Stimulated activated CD4-positive, alpha-beta T cell treated with anti-CD3 and anti-CD28 coated beads, TNF-alpha, amount 100 ng/mL, for 48 hours (primary cell): Measurements from ENCODE around the gene PRPH.
A peak's percentile ranks its signal among the peaks of the same experiment; 100 is the strongest.
"Not testable (repeated sequence)": the region's sequence is repeated elsewhere in the genome, so short reads cannot be mapped to it uniquely, and the experiment has no call there.

ENCODE experiments used
- DNase-seq, 3 donors: peaks; one replicate each; pipeline ENCODE4 v3.0.0-alpha.2; 2020; ENCODE audit warnings: low read depth in 3 of 3

Gene PRPH

DNA sequence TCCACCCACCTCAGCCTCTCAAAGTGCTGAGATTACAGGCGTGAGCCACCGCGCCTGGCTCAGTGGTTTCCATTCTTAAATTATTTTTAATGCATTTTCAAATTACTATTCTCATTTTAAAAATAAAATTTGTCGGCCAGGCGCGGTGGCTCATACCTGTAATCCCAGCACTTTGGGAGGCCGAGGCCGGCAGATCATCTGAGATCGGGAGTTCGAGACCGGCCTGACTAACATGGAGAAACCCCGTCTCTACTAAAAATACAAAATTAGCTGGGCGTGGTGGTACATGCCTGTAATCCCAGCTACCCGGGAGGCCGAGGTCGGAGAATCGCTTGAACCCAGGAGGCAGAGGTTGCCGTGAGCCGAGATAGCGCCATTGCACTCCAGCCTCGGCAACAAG lies 38.8 kb downstream of the PRPH start:
- DNase-seq: not testable (repeated sequence)

DNA sequence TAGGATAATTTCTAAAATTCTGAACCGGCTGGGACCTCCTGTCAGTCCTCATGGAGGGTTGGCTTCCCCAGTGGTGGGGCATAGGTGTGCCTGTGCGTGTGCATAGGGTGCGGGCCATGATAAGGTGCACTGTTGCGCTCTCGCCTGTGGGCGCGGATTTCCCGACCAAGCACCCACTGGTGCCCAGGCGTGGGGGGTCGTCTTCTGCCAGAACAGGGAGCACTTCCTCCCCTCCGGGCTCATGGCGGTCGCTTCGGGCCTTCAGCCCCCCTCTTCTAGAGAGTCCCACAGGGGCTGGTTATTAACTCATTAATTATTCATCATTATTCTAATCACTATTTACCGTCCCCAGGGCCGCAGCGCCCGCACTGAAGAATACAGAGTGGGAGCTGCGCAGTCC lies 39.3 kb downstream of the PRPH start:
- DNase-seq: no peak

DNA sequence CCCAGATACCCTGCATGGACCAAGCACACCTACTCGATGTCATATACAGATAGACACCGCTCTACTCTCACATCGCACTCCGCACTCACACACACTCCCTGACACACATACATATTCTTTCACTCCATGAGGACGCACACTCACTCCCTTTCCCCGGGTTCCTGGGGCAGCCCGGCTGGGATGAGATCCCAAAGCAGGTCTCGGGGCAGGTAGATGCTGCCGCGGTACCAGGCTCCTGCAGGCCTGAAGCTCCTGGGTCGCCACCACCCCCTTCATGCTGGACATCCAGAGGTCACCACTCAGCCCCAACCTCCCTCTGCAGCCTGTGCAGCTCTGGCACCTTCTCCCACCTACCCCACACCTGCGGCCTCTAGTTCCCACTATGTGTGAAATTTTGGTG lies 39.7 kb downstream of the PRPH start:
- no peak for DNase-seq

DNA sequence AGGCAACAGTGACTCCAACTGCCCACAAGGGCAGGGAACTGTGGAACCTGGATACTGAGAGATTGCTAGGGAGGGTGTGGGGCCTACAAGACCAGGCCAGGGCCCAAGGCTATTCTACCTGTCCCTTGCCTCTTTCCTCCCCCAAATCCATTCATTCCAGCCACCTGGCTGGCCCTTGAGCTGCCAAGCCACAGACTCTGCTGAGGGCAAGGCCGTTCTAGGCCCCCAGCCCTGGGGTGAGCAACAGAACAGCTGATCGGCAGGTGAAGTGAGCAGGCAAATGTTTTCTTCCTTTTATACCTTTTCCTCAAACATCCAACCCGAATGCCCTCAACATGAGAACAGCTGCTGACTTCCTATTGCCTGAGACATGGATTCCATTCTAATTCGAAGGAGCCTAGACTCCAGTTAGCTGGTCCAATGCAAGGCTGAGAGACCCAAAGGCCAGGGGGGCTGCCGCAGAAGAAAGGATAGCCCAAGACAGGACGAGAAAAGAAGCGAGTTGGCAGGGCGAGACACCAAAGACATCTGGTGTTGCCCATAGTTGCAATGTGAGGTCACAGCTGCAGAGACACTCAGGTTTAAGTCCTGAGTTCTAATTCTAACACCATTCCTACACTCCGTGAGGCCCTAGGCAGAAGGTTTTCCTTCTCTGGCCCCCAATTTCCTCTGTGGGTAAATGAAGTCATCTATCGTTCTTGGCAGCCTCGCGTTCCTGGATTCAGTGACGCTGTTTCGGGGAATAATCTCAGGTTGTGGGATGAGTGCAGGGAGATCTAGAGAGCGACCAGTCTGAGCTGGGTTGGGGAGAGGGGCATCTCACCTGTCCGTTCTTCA lies 40.4 kb downstream of the PRPH start:
- no peak for DNase-seq

DNA sequence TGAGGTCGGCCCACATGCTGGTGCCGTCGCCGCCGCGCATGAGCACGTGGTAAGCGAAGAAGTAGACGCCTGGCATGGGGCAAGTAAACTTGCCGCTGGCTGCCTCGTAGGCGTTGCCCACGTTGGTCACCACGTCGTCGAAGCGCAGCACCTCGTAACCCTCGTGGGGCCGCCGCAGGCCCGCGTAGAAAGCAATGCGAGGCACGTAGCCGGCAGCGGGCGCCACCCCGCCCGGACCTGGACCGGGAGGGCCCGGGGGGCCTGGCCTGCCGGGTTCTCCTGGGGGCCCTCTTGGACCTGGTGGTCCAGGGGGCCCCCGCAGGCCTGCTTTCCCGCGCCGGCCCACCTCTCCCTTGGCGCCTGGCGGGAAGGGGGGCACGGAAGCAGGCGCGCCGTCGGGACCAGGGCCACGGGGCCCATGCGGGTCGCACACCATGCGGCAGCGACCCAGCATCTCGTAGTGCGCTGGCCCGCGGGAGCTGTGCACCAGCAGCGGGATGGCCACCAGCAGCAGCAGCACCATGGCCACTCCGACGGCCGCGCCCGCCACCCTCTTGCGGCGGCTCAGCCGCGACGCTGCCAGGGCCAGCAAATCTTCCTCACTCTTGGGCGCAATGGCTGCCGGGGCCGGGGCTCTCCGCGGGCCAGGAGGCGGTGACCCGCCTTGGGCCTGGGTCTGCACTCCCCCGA lies 41.2 kb downstream of the PRPH start:
- DNase-seq: no peak

DNA sequence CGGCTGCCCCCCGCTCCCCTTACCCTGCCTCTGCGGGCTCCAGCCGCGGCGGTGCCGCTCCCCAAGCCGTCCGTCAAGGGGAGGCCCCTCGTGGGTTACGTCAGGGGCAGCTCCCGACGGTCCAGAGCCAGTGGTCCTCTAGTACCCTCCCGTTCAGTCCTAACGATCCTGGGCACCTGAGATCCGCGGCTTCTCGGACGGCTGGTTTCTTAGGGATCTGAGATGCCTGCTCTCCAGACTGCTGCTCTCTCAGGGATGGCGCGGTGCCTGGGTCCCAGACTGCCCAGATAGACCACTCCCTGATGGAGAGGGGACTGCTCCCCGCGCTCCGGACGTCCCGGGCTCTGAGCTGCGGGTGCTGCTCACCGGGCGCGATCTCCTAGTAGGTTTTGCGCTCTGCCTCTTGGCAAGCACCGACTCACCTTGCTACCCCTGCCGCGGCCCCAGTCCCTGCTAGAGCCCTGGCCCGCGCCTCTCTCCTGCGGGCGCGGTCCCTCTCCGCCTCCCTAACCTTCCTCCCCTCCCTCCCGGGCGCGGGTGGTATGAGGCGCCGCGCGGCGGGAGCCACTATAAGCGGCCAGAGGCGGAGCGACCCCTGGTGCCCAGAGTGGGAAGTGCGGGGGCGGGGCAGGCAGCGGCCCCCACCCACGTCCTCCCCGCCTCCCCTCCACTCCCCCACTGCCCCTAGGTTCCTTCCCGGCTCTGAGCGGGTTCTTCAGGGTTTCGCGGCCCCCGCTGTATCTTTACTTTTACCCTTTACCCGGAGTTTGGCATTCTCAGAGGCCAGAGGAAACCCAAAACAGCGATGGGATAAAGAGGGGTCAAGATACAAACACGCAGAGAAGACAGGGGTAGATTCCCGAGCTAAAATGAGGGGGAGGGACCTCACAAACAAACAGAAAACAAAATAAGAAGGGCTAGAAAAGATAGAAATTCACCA lies 42.0 kb downstream of the PRPH start, which contains the start of gene C1QL4:
Gene C1QL4 (minus strand): TSS at position 544 of the 940 bp plus-strand sequence. CDS start 711 bp downstream, outside the sequence.
- DNase-seq: peak; percentile 69 to 84 (median 82)

DNA sequence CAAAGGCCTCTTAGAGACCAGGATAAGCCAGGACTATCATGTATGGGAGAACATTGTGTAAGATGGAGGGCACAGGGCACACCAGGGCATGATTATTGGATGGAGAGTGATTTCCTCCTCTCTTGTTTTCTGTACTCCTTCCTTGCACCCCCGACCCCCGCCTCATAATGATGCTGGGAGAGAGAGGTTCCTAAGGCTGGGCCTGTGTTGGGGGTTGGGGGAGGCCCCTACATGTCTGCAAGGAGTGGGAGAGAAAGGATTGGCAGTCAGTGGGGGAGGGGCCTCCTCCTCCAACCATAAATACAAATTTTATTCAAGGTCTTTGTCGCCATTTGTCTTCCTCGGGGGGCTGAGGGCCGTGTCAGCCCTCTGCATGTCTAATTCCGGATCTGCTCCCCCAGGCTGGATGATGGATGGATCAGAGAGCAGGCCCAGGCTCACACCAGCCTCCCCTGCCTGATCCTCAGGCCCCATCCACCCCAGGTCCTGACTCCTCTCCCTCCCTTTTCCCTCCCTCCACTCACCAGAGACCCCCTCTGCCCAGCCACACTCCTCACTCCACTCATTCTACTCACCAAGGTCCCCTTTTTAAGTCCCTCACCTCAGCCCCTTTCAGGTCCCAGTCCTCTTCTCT lies 44.0 kb downstream of the PRPH start:
- no peak for DNase-seq

DNA sequence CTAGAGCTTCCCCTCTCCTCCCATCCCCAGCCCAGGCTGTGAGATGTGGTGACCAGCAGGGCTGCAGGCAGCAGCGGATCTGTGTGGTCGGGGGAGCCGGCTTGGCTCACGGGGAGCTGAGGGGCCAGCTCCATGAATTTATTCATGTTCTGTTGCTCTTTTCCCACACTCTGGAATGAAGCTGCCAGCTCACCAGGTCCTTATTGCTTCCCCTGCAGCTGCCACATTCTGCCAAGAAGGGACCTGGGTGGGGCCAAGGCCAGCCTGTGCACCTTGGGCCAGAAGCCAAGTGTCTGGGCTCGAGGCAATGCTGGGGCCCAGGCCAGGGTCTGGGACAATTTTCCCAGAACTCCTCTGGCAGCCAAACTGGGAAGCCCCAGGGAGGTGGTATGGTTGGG lies 44.5 kb downstream of the PRPH start:
- no peak for DNase-seq

DNA sequence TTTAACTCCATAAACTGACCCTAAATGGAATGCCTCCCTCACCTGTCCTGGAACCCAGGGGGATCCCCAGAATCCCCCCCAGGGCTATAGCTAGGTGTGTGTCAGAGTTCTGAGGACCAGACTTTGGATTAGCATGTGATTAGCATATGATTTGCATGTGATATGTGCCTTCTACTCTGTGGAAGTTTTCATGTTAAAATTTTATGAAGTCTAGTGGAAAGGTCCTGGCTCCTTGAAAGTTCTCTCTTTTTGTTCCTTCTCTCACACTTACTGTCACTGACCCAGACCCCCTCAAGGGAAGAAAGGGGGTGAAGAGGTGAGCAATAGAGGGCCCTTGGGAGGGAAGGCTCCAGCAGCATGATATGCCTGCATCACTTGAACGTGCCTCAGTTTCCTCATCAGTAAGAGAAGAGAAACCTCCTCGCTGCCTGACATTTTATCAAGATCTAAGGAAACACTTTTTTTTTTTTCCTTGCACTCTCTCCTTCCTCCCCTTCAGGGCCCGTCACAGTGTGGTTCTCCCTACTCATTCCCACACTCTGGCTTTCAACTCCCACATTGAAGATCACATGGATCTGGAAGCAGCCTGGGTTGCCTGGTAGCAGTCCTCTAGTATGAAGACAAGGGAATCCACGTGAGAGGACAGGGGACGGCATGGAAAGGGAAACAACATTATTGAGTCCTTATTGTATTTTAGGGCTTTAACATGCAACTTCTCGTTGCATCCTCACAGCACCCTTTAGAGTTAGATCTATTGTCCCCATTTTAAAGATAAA lies 45.3 kb downstream of the PRPH start:
- no peak for DNase-seq

DNA sequence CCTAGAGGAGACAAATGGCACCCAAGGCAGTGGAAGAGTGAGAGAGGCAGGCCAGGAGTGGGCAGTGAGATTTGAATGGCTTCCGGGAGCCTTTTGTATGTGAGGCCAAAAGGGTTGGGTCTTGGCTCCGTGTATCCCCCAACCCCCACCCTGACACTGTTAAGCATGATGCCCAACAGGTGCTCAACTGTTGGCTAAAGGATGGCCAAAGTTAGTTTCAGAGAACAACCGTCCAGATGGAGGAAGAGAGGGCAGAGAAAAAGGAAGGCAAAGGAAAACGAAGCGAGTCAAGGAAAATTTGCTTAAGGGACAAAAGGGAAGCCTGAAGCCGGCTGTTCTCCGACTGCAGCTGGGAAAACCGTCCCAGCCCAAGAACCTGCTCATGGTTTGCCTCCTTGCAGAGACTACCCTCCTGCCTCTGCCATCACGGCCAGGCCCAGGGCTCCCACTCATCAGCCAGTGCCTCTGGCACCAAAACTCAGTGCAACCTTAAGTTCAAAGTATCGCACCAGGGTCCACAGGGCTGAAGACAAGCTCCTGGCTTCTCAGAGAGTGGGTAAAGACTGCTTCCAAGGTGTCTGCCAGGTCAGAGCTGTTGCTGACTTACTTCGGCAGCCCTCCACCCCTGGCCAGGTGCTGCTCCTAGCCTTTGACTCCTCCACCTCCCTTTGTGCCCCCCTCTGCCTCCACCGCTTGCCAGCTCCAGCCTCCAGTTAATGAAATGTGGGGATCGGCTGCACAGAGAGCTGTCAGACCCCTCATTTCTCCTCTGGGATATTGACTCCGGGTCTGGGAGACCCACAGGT lies 46.2 kb downstream of the PRPH start:
- no peak for DNase-seq

DNA sequence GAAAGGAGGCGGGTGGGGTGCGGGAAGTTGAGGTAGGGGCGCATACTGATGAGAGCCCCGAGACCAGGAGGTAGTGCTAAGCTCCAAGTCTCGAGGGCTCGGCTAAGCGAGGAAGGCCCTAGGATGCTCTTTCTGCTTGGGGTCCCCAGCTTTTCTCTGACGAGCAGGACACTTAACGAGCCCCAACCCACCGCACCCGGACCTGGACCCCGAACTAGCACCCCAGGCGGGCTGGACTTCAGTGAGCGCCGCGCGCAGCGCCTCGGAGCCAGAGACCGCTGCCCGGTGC lies 46.8 kb downstream of the PRPH start:
- no peak for DNase-seq

DNA sequence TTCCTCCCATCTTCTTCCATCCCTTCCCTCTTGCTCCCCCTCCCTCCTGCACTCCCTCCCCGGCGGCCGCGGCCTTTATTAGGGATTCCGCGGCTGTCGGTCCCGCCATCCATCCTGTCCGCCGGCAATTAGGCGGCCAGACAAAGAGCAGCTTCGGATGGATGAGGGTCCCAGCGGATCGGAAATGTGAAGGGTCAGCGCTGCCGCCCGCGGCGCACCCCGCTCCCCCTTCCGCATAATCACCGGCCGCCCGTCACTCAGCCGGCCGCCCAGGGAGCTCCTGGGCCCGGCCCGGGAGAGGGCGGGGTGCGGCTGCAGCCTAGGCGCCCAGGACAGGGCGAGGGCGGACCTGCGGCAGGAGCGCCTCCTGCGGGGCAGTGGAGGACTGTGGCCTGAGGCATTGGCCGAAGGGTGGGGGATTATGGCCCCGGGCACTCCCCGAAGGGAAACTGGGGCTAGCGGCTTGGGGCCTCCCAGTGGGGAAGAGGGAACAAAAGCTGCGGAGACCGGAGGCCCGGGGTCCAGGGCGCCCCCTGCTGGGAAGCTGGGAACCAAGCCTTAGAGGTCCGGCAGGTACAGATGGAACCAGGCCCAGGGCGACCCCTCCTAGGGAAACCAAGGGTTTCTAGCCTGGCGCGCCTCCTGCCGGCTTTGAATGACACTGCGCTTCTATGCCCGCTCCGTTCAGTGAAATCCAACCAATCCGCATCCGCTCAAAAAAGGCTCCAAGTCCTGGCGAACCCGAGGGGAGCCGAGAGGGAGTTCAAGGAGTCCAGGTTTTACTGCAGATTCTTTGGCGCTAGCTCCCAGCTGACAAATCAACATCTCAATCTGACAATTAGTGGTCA lies 47.3 kb downstream of the PRPH start:
- DNase-seq: peak; percentile 76 to 78 (median 76)

DNA sequence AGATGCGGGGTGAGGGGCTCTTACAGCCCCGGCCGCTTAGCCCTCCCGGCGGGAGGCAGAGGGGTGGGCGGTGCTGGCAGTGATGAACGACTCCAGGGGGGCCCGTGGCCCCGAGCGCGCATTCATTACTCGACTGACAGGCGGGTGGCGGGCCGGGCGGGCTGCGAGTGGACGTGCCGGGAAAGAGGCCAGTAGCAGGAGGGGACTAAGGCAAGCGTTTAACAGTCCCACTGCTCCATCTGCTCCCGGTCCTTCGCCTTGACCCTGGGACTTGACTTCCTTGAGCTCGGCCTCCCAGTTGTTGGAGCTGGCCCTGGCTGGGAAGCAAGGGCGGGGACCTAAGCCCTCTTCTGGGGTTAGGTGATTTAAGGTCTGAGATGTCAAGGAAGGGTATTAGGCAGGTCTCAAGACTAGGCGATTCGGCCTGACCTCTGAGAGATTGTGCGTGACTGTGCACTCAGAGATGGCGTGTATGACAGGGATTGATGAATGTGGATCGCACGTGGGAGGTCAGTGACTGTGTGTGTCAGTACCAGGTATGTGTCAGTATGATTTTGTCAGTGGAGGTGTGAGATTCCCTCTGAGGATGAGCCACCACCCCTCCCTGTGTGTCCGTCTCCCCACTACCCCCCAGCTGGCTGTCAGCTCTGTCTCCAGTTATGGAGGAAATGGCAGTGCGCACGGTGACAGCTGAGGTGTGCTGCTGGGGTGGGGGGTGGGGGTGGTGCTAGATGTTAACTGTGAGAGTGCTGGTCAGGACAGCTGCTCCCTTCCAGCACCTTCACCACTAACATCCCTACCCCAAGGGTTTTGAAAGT lies 48.2 kb downstream of the PRPH start:
- DNase-seq: peak in 1 of 3 donors; percentile 45

DNA sequence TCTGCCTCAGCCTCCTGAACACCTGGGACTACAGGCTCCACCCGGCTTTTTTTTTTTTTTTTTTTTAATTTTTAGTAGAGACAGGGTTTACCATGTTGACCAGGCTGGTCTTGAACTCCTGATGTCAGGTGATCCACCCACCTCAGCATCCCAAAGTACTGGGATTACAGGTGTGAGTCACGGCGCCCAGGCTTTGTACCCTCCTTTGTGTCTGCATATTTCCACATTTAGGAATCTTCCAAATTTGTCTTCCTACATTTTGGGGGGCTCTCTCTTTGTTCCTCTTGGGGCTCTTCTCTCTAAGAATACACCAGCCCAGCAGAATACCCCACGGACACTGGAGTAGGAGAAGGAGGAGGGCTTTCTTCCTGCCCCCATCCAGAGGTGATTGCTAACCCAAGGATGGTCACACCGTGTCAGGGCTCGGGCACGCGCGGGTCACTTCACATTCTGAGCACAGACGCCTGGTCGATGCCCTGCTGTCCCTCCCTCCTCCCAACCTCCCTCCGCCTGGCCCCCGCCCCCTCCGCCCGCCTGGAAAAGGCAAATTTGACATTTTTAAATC lies 49.6 kb downstream of the PRPH start:
- no peak for DNase-seq

DNA sequence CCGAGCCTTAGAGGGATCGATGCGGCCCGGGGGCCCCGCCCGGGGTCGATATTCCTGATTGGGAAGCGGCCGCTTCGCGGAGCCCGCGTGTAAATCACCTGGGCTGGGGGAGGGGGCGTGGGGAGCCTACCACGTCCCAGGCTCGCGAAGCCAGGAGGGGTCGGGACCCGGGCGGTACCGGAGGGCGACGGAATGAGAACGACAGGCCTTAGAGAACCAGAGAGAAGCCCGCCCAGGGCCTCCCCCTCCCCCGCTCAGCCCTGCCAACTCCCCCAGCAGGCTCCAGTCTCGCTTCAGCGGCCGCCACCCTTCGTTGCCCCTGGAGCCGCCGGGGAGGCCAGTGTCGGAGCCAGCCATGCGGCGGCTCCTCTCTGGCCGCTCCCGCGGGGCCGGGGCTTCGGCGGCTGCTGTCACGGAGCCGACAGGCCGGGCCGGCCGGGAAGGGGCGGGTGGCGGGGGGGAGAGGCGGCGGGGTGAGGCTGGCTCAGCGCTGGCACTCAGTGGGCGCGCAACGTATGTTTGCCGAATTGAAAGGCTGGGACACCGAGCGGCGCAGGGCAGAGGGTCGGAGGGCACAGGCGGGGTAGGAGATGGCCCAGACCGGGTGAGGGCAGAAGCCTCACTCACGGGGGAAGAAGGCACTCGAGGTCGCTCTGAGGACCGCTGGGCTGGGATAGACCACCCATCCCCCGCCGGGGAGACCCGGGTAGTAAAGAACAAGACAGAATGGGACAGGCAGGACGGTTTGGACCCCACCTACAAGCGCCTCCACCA lies 50.3 kb downstream of the PRPH start:
- no peak for DNase-seq

DNA sequence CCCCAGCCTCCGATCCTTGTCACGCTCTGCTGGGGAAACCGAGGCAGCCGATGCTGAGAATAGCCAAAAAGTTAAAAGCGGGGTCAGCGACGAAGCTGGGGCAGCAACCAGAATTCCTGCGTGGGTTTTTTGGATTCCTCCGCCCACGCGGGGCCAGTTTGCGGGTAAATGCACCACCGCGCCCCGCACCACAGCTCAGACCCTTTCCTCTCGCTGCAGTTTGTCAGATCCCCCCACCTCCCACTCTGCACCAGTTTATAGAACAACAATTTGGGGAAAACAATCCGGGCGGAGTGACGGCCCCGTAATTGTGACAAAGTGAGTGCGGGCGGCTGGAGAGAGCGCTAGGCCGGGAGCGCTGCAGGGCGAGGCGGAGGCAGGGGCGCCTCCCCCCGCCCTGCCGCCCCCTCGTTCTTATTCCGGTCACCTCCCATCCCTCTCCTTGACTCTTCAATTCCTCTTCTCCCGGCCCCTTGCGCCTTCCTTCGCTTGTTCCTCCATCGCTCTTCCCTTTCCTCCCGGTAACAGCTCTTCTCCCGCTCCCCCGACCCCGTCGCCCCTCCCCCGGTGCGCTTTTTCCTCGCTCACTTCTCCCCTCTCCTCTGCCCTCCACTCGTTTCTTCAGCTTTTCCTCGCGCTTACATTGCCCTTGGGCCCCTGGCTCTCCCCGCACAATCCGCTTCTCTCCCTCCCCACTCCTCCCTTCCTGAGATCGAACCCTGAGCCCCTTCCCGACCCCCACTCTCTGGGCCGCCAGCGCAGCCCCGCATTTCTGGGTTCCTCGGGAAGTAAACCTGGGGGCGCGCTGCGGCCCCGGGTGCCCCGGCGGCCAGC lies 51.1 kb downstream of the PRPH start:
- DNase-seq: no peak
